Activated T-cell treated with anti-CD3 and anti-CD28 coated beads for 4 hours (primary cell): ENCODE data around the gene ANAPC4.

Source experiments
- DNase-seq: peaks from one replicate; pipeline ENCODE4 v3.0.0-alpha.2; 2020

Gene ANAPC4

GRCh38 chr4:25440478-25441030 lies 63.5 kb downstream of the ANAPC4 start:
- no peak for DNase-seq

DNA sequence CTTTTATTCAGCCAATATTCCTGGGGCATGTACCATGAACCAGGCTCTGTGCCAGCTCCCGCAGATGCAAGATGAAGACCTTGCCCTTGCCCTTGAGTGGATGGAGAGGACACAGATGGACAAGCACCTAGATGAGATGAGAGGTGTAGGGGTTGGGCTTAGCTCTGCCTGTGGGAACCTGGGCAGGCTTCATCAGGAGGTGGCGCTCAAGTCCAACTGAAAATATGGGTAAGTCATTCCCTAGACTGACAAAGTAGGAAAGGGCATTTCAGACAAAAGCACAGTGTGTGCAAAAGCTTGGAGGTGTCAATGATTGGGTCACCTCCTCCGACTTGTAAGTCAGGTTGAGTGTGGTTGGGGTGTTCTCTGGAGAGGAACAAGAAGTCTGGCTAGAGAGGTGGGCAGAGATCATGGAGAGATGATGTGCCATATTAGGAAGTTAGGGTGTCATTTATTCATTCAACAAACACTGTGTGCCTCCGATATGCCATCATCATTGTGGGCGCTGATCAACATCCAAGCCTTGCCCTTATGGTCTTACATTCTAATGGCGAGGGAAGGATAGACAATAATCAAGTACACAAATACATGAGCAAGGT lies 64.6 kb downstream of the ANAPC4 start:
- no peak for DNase-seq

- no peak for DNase-seq
Measured at GRCh38 chr4:25442863-25443307, 65.8 kb downstream of the ANAPC4 start.

DNA sequence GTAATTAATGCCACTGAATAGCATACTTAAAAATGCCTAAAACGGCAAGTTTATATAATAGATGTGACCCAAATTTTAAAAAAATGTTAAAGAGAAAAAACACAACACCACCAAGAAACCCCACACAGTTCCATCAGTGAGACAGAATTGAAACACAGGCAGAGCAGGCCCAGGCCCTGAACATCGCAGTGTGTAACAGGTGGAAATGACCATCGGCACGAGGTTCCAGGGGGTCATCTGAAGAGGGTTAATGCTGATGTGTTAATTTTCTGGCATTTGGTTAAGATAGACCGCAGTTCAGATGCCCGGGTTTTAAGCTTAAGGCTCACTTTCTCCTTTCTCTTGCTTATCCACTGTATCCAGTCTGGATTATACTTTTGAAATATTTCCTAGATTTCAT lies 66.8 kb downstream of the ANAPC4 start:
- DNase-seq = no peak

GRCh38 chr4:25446611-25447010 lies 69.5 kb downstream of the ANAPC4 start:
- no peak for DNase-seq

GRCh38 chr4:25448379-25449109 lies 71.5 kb downstream of the ANAPC4 start:
- no peak for DNase-seq

GRCh38 chr4:25449270-25449669 lies 72.2 kb downstream of the ANAPC4 start:
- no peak for DNase-seq

DNA sequence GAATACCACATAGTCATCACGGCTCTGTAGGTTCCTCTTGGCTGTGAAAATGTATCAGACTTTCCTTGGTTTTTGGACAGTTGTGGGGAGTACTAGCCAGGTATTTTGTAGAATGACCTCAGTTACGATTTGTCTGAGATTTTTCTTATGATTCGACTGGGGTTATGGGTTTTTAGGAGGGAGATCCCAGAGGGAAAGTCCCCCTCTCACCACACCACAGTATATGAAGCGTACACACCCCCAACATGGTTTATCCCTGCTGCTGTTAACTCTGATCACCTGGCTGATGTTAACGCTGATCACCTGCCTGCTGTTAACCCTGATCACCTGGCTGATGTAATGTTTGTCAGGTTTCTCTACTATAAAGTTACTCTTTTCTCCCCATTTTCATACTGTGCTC lies 72.6 kb downstream of the ANAPC4 start:
- no peak for DNase-seq

GRCh38 chr4:25450491-25450901 lies 73.4 kb downstream of the ANAPC4 start:
- DNase-seq = no peak

DNA sequence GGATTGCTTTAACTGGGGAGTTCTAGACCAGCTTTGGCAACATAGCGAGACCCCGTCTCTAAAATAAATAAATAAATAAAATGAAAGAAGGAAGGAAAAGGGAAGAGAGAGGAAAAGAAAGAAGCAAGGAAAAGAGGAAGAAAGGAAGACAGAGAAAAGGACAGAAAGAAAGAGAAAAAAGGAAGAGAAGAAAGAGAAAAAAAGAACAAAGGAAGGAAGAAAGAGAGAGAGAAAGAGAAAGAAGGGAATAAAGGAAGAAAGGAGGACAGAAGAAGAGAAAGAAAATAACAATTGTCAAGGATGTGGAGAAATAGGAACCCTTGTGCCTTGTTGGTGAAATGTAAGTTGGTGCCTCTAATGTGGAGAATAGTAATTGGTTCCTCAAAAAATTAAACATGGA lies 74.6 kb downstream of the ANAPC4 start:
- DNase-seq = no peak

DNA sequence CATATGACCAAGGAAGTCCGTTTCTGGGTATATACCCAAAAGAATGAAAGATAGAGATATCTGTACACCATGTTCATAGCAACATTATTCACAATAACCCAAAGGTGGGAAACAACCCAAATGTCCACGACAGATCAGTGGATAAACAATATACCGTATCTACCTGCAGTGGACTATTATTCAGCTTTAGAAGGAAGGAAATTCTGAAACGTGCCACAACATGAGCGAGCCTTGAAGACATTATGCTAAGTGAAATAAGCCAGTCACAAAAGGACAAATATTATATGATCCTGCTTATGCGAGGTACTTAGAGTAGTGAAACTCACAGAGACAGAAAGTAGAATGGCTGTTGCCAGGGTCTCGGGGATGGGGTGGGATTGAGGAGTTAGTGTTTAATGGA lies 75.0 kb downstream of the ANAPC4 start:
- DNase-seq = no peak

GRCh38 chr4:25454476-25454875 lies 77.4 kb downstream of the ANAPC4 start:
- DNase-seq = no peak

DNA sequence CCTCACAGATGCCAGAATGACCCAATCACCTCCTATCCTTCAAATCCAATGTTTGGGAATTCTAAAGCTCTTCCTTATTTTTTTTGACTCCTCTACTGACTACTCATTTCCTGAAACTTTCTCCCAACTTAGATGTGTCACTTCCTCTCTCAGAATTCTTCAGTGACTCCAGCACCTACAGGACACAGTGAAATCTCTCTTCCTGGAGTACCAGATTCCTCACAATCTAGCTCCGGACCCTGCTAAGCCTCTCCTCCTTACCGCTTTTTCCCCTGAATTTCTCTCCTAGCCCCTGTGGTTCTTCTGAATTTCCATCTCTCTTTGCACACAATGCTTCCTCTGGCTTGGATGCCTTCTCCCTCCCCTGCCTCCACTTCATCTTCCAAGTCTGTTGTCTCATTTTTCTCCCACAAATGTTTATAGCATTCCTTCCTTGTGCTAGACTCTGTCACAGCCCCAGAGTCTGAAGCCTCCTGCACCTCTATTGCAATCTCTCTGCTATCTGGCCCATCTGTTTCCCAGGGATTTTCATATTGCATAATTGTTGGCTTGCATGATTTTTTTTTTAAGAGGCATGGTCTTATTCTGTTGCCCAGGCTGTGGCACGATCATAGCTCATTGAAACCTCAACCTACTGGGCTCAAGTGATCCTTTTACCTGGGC lies 80.1 kb downstream of the ANAPC4 start:
- DNase-seq = no peak

DNA sequence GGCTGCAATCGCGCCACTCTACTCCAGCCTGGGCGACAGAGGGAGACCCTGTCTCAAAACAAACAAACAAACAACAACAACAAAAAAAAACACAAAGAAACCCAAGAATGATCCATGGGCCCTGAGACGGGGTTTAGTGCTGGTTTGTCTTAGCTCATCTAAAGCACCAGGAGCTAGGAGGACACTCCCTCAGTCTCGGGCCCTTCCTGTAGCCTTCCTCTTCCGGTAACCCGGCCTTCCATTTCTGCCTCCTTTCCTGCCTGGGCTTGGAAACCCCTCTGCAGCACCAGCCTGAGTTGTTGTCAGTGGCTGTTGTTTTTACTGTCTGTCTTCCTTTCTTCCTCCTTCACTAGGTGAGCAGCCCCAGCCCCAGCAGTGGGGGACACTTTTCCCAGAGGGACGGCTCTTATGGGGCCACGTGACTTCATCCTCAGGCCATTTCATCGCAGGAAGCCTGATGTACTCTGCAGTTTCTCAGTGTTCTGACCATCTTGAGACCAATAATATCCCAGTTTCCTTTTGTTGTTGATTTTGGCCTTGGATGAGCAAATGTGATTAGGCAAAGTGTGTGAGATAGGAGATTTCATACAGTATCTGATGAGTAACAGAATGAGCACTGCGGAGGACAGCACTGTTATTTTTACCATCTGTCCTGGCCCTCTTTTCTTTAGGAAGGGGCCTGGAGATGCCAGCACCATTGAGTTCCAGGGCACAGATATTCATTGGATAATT lies 90.1 kb downstream of the ANAPC4 start:
- DNase-seq = no peak

DNA sequence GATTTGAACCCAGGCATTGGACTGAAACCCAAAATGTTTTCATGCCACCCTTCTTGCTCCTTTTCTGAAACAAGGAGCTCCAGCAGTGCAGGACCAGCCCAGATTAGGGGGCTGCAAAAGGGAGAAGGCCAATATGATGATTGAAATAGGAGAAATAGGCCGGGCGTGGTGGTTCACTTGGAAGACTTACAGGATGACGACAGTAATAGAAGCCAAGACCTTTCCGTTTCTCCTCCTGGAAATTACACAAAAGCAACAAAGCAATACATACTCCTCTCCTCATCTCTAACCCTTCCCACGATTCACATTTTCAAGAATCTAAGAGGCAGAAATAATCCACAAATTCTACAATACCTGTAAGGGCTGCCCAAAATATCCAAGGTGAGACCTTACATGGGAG lies 90.8 kb downstream of the ANAPC4 start:
- DNase-seq = no peak
